ENCODE data around the gene HOXA4. TPM values are rescaled to one million over a fixed set of nuclear protein-coding genes. Genes with fewer than 3 reads are reported as not detected.
A peak's percentile ranks its signal among the peaks of the same experiment; 100 is the strongest.

HOXA4 gene
- total and polyA plus RNA-seq, 2 of the 8 experiments (the other 6 are each of a cell fraction or from before 2014, with no cell fraction given): not detected

DNA sequence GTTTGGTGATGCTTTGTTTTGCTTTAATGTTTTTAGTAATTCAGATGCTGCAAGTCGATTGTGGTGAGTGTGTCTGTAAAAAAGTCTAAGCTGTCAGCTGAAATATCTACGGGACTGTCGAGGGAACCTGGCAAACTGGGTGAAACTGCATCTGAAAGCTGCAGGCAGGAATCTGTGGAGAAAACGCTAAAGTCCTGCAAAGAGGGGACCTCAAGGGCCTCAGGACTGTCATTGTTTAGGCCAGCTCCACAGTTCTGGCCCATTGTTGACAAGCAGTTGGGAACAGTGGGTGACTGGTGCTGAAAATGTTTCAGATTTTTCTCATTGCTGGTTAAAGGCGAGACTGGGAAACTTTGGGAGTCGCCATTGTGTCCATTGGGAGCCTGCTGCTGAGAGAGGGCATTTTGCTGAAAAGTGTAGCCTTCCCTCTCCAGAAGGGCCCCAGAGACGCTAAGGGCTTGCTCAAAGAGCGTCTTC lies 29.8 kb downstream of the HOXA4 start:
- H2BK20ac ChIP-seq (ENCODE audit: low read length): no peak overlapping the region
- peaks cover 0 to 19% (median 9%) of the 10 kb centered on the region in 4 experiments; a peak in 6 of 7 replicates for H3K4me1 ChIP-seq (replicated peaks in 1 of 4; ENCODE audit: control insufficient read depth in 3 of 4, insufficient read depth in 4 of 4, low read length in 3 of 4)
- H4K5ac ChIP-seq (ENCODE audit: insufficient read length, low read depth, low read length): no peak overlapping the region
- H4K8ac ChIP-seq (ENCODE audit: extremely low read depth, insufficient read depth, low read length): no peak overlapping the region
- H3K4me3 ChIP-seq (ENCODE audit: extremely low read depth in 1 of 4, insufficient read depth in 2 of 4, low read depth in 3 of 4, low read length in 4 of 4): peak overlapping the region in 2 of 4 experiments; percentile 5 to 37; a peak in 2 of 8 replicates
- H2AFZ ChIP-seq (ENCODE audit: low read length): no peak overlapping the region
- H2BK5ac ChIP-seq (ENCODE audit: low read depth, low read length): no peak overlapping the region; the same call in 1 of the 2 replicates
- peak overlapping the region; percentile 48; the same call in 1 of the 2 replicates for H2BK15ac ChIP-seq (ENCODE audit: low read length)
- H3K14ac ChIP-seq (ENCODE audit: insufficient read length): no peak overlapping the region
- ChIA-PET POLR2A (ENCODE audit: partially characterized antibody) (interaction anchor here (1.2 kb wide), 1 partner anchor 10 kb away, joined by 3 read pairs; no protein-coding TSS in a partner anchor), CTCF (ENCODE audit: partially characterized antibody) (interaction anchor here (1.1 to 12.1 kb wide), 3 partner anchors 8 to 45 kb away, joined by 3 to 123 read pairs (median 4); partner anchors contain the start of genes HOXA5 and HOXA6)
- FAIRE-seq (no peak), DNase-seq (ENCODE audit: low read depth in 1 of 2, low spot score in 2 of 2) (no peak)
- no peak overlapping the region; the same call in 1 of the 2 replicates for H2BK12ac ChIP-seq (ENCODE audit: low read depth, low read length)
- H3K27me3 ChIP-seq (replicated peaks in 1 of 4; ENCODE audit: control insufficient read depth in 3 of 4, extremely low read depth in 1 of 4, insufficient read depth in 3 of 4, low read length in 3 of 4): peaks cover 95 to 100% (median 99%) of the 10 kb centered on the region in 4 experiments
- no peak overlapping the region for H3K56ac ChIP-seq (replicated peaks; ENCODE audit: insufficient read length, low read depth, low read length)
- H3K23me2 ChIP-seq (ENCODE audit: low read depth, low read length): peaks cover 6% of the 10 kb centered on the region; the same call in 1 of the 2 replicates
- no peak overlapping the region for H4K91ac ChIP-seq (replicated peaks; ENCODE audit: insufficient read length, low read length)
- no peaks in the 10 kb centered on the region for H3K79me2 ChIP-seq (ENCODE audit: control insufficient read depth in 1 of 2, insufficient read depth in 2 of 2, low read length in 2 of 2)
- no peak overlapping the region for H3K27ac ChIP-seq (ENCODE audit: low read depth, low read length)
- WGBS, 2 experiments (ENCODE audit: extremely low coverage in 1 of 2, insufficient coverage in 1 of 2, insufficient read length in 1 of 2, insufficient replicate concordance in 2 of 2, low coverage in 1 of 2, low lambda C conversion rate in 2 of 2, missing lambda C conversion rate in 1 of 2): 4% methylated on average over 8 of the region's 8 CpGs; no CpG with 5 or more reads in 1 of the 2 experiments
- no peak overlapping the region for H3K9ac ChIP-seq (replicated peaks in 1 of 4; ENCODE audit: extremely low read depth in 1 of 4, low read depth in 3 of 4, low read length in 3 of 4)
- H2BK120ac ChIP-seq (replicated peaks; ENCODE audit: low read depth, low read length): no peak overlapping the region
- no peaks in the 10 kb centered on the region for H3K9me3 ChIP-seq (ENCODE audit: insufficient read depth in 2 of 2, low read depth in 1 of 2, low read length in 1 of 2)
- no peak overlapping the region for H3K23ac ChIP-seq (ENCODE audit: insufficient read length)
- H3K36me3 ChIP-seq (ENCODE audit: control insufficient read depth in 2 of 4, insufficient read depth in 4 of 4, low read length in 3 of 4): peaks cover 0 to 11% (median 0%) of the 10 kb centered on the region in 4 experiments; a peak in 1 of 8 replicates
- no peak overlapping the region for H2AK5ac ChIP-seq (ENCODE audit: low read depth, low read length)
- H3K4me2 ChIP-seq (ENCODE audit: insufficient read depth in 1 of 2, low read depth in 2 of 2, low read length in 2 of 2): peak overlapping the region; percentile 44 to 69
- H3K4ac ChIP-seq (replicated peaks; ENCODE audit: insufficient read length, low read depth, low read length): no peak overlapping the region
- peaks cover 20 to 39% of the 10 kb centered on the region in 2 experiments for H4K20me1 ChIP-seq (replicated peaks in 1 of 2; ENCODE audit: control insufficient read depth in 1 of 2, insufficient read depth in 2 of 2, low read length in 2 of 2)
- H3K79me1 ChIP-seq (ENCODE audit: low read depth, low read length): no peaks in the 10 kb centered on the region
- no peak overlapping the region for H3K18ac ChIP-seq (ENCODE audit: extremely low read depth, low read length)
- TF ChIP-seq YY1 (IDR thresholded peaks at IDR 0.05; ENCODE audit: low read depth, low read length) (peak; percentile 34; the same call in 1 of the 2 replicates), JUND (IDR thresholded peaks at IDR 0.05; ENCODE audit: low read length) (no peak), RAD21 (IDR thresholded peaks at IDR 0.05 in 1 of 2, conservative IDR thresholded peaks at IDR 0.05 in 1 of 2; ENCODE audit: low read depth in 2 of 2, low read length in 2 of 2) (no peak), KDM4A (IDR thresholded peaks at IDR 0.05; ENCODE audit: low read depth, low read length, severe bottlenecking) (peak; percentile 9), CTBP2 (IDR thresholded peaks at IDR 0.05; ENCODE audit: borderline replicate concordance, insufficient read depth, insufficient read length, low read length) (peak; percentile 81), SAP30 (IDR thresholded peaks at IDR 0.05; ENCODE audit: insufficient read depth, insufficient replicate concordance, low read length) (no peak), RNF2 (IDR thresholded peaks at IDR 0.05; ENCODE audit: borderline replicate concordance, low read depth, low read length, missing control alignments, poor library complexity, severe bottlenecking) (peak; percentile 75), SIN3A (conservative IDR thresholded peaks at IDR 0.05 in 1 of 2, IDR thresholded peaks at IDR 0.05 in 1 of 2; ENCODE audit: low read depth in 1 of 2, low read length in 2 of 2) (no peak), HDAC2 (IDR thresholded peaks at IDR 0.05; ENCODE audit: borderline replicate concordance in 1 of 2, low read depth in 2 of 2, low read length in 2 of 2) (no peak), SP1 (IDR thresholded peaks at IDR 0.05; ENCODE audit: low read depth, low read length) (peak; percentile 43; the same call in 1 of the 2 replicates), CREB1 (IDR thresholded peaks at IDR 0.05) (no peak)
